ENCODE measurements around the gene GRIP1.
A peak's percentile ranks its signal among the peaks of the same experiment; 100 is the strongest.

Gene GRIP1

GRCh38 chr12:66446276-66446675, 232.6 kb downstream of the GRIP1 start:
- no peak for DNase-seq

- no peak for DNase-seq
These were observed 236.8 kb downstream of the GRIP1 start for GRCh38 chr12:66441905-66442559.

GRCh38 chr12:66438601-66439000, 240.3 kb downstream of the GRIP1 start:
- peak; percentile 99 for DNase-seq

GRCh38 chr12:66430106-66430505, 248.8 kb downstream of the GRIP1 start:
- no peak for DNase-seq

- DNase-seq = no peak
These were observed 250.0 kb downstream of the GRIP1 start for GRCh38 chr12:66428870-66429269.

- no peak for DNase-seq
These were observed 250.6 kb downstream of the GRIP1 start for GRCh38 chr12:66428261-66428660.

GRCh38 chr12:66426696-66427095, 252.2 kb downstream of the GRIP1 start:
- no peak for DNase-seq

GRCh38 chr12:66423266-66423665, 255.6 kb downstream of the GRIP1 start:
- no peak for DNase-seq

- DNase-seq = no peak
These were observed 260.0 kb downstream of the GRIP1 start for GRCh38 chr12:66418908-66419307.

- no peak for DNase-seq
These were observed 261.7 kb downstream of the GRIP1 start for GRCh38 chr12:66417217-66417616.

- no peak for DNase-seq
These were observed 269.5 kb downstream of the GRIP1 start for GRCh38 chr12:66409195-66409871.

GRCh38 chr12:66405395-66405794, 273.5 kb downstream of the GRIP1 start:
- DNase-seq = no peak

GRCh38 chr12:66403746-66404145, 275.1 kb downstream of the GRIP1 start:
- DNase-seq = no peak

- DNase-seq = no peak
These were observed 279.0 kb downstream of the GRIP1 start for GRCh38 chr12:66399911-66400306.

GRCh38 chr12:66398931-66399910, 279.7 kb downstream of the GRIP1 start:
- no peak for DNase-seq

- no peak for DNase-seq
These were observed 281.1 kb downstream of the GRIP1 start for GRCh38 chr12:66397574-66398290.

GRCh38 chr12:66393890-66394289, 285.0 kb downstream of the GRIP1 start:
- no peak for DNase-seq

GRCh38 chr12:66392266-66392915, 286.5 kb downstream of the GRIP1 start:
- DNase-seq = no peak

- no peak for DNase-seq
These were observed 290.4 kb downstream of the GRIP1 start for GRCh38 chr12:66388517-66388916.

GRCh38 chr12:66387117-66387516, 291.8 kb downstream of the GRIP1 start:
- no peak for DNase-seq

- no peak for DNase-seq
These were observed 297.9 kb downstream of the GRIP1 start for GRCh38 chr12:66380769-66381535.

All from GOT3 (cell line).